Left renal cortex interstitium (tissue), 4 donors: Measurements from ENCODE around the gene CMTM2. TPM values are rescaled to one million over a fixed set of nuclear protein-coding genes. Genes with fewer than 3 reads are reported as not detected.
"Not testable (repeated sequence)": the region's sequence is repeated elsewhere in the genome, so short reads cannot be mapped to it uniquely, and the experiment has no call there.

Experiments used
- DNase-seq, 4 donors: peaks; one replicate each; pipeline ENCODE4 v3.0.0-alpha.2; 2013; ENCODE audit warnings: low read depth in 4 of 4, low spot score in 2 of 4, missing footprints in 1 of 4
- polyA plus RNA-seq, 4 donors: library from polyadenylated mRNA; unstranded; fragments of 120-200 nt; gene quantifications; one replicate each; pipeline ENCODE4 v1.2.1, GENCODE V29; 2013; ENCODE audit not compliant: insufficient read length in 4 of 4

The CMTM2 gene
- polyA plus RNA-seq, 4 donors: 0.31 to 1.5 (median 1.1) TPM; not detected in 1

DNA sequence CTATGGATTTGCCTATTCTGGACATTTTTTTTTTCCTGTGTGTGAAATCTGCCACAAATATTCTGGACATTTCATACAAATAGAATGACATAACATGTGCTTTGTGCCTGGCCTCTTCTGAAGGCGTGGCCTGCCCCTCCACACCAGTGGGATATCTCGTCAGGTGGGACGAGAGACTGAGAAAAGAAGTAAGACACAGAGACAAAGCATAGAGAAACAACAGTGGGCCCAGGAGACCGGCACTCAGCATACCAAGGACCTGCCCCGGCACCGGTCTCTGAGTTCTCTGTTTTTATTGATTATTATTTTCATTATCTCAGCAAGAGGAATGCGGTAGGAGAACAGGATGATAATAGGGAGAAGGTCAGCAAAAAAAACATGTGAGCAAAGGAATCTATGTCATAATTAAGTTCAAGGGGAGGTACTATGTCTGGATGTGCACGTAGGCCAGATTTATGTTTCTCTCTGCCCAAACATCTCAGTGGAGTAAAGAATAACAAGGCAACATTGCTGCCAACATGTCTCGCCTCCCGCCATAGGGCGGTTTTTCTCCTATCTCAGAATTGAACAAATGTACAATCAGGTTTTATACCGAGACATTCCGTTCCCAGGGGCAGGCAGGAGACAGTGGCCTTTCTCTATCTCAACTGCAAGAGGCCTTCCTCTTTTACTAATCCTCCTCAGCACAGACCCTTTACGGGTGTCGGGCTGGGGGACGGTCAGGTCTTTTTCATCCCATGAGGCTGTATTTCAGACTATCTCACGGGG lies 48.5 kb downstream of the CMTM2 start:
- not testable (repeated sequence) for DNase-seq

DNA sequence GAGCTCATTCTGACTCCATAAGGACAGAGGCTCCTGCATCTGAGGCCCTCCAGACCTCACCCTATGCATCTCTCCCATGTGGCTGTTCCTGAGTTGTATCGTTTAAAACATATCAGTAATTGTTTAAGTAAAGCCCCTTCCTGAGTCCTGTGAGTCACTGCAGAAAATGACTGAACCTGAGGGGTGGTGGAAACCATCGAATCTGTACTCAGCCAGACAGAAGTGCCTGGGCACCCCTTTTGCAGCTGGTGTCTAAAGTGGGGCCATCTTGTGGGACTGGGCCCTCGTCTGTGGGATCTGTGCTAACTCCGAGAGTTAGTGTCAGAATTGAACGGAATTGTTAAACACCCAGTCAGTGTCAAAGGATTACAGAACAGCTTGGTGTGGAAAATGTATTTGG lies 50.6 kb downstream of the CMTM2 start:
- DNase-seq: no peak

DNA sequence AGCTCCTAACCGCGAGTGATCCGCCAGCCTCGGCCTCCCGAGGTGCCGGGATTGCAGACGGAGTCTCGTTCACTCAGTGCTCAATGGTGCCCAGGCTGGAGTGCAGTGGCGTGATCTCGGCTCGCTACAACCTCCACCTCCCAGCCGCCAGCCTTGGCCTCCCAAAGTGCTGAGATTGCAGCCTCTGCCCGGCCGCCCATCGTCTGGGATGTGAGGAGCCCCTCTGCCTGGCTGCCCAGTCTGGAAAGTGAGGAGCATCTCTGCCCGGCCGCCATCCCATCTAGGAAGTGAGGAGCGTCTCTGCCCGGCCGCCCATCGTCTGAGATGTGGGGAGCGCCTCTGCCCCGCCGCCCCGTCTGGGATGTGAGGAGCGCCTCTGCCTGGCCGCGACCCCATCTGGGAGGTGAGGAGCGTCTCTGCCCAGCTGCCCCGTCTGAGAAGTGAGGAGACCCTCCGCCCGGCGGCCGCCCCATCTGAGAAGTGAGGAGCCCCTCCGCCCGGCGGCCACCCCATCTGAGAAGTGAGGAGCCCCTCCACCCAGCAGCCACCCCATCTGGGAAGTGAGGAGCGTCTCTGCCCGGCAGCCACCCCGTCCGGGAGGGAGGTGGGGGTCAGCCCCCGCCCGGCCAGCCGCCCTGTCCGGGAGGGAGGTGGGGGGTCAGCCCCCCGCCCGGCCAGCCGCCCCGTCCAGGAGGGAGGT lies 51.4 kb downstream of the CMTM2 start:
- DNase-seq: not testable (repeated sequence)

DNA sequence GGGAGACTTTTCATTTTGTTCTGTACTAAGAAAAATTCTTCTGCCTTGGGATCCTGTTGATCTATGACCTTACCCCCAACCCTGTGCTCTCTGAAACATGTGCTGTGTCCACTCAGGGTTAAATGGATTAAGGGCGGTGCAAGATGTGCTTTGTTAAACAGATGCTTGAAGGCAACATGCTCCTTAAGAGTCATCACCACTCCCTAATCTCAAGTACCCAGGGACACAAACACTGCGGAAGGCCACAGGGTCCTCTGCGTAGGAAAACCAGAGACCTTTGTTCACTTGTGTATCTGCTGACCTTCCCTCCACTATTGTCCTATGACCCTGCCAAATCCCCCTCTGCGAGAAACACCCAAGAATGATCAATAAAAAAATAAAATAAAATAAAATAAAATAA lies 52.3 kb downstream of the CMTM2 start:
- DNase-seq: not testable (repeated sequence)

DNA sequence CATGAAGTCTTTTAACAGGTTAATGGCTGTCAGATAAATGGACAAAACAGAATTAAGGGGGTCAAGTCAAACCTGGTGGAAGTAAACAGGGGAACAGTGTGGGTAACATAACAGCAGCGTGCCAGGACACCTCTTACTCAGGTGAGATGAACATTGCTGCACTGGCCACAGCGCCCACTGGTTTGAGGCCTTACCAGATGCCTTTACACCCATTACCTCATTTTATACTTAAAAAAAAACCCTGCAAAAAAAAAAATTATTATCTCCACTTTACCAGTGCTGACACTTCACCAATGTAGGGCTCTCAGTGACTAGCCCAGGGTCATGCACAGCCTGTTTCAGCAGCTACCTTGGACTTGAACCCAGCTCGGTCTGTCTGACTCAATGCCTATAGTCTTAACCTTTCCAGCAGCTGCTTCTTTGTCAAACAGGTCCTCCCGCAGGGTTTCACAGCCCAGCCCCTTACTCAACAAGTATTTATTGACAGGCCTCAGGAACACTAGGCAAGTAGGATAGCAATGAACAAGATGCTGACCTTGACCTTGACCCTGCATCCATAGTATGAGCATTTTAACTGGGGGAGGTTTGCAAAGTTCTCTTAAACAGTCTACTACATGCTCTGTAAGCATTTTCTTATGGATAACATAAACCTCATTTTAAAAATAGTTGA lies 55.4 kb downstream of the CMTM2 start:
- DNase-seq: no peak

DNA sequence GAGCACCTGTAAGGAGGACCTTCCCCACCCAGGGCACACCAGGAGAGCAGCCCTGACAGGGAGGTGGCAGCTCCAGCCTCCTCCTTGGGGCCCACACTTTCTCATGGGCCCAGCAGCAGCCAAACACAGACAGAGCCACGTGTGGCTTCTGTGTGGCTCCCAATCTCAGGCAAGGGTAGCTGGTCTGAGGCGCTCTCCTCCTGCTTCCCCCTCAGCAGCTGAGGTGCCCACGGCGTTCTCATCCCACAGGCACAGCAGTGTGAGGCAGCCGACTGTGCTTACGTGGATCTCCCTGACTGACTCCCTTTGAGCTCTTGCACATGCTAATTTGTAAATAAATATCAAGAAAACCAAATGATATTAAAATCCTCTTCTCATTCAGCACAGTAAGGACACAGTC lies 56.1 kb downstream of the CMTM2 start:
- DNase-seq: no peak

DNA sequence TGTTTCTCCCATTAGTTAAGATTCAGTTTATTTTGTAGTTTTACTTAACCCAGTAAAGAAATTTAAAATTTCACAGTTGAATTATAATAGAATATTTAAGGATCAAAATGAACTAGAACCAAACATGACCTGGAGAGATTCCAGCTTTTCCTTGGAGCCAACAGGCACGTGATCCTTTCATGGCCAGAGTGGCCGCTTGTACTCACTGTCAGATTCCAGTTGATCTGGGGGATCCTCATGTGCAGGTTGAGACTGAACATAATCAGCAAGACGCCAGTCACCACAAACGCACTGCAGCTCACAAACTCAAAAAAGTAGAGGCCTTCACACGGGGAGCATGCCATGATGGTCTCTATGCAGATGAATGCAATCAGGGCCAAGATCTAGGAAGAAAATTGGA lies 56.9 kb downstream of the CMTM2 start:
- no peak for DNase-seq

DNA sequence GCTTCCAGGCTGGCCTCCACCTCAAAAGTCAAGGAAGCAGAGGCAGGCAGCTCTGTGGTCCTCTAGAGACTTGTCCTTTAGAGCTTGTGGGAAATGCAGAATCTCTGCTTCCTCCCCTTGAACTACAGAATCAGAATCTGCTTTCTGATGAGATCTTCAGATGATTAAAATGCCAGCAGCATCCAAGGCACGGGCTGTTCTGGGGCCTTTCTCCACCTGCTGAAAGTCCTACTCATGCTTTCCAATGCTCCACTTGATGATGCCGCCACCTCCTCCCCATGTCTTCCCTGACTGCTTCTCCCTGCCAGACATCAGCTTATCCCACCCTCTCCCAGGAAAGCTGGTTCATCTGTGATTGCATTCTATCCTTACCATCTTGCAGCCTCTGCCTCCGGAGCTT lies 58.5 kb downstream of the CMTM2 start:
- DNase-seq: no peak

Other genes with a start within 250 kb of the CMTM2 start
- 10 to 100 TPM; 56.4 to 67.2 (median 62.0) TPM for gene CDH5, start 212.8 kb upstream of the CMTM2 start, polyA plus RNA-seq
- gene BEAN1, start 152.2 kb upstream of the CMTM2 start, polyA plus RNA-seq: 1 to 10 TPM in 2 of 4 donors, under 1 TPM in 2; 0.57 to 3.6 (median 1.9) TPM
- gene TK2, start 29.3 kb upstream of the CMTM2 start, polyA plus RNA-seq: 10 to 100 TPM; 32.4 to 42.8 (median 36.2) TPM
- 10 to 100 TPM; 35.2 to 41.7 (median 38.4) TPM for gene CKLF, start 26.9 kb upstream of the CMTM2 start, polyA plus RNA-seq
- 10 to 100 TPM in 1 of 4 donors, 1 to 10 TPM in 3; 4.9 to 12.0 (median 7.2) TPM for gene CMTM1, start 13.0 kb upstream of the CMTM2 start, polyA plus RNA-seq
- gene CMTM3, start 25.2 kb downstream of the CMTM2 start, polyA plus RNA-seq: 10 to 100 TPM; 59.5 to 91.3 (median 67.1) TPM
- 10 to 100 TPM; 63.0 to 69.7 (median 66.8) TPM for gene CMTM4, start 117.3 kb downstream of the CMTM2 start, polyA plus RNA-seq
- 100 to 1,000 TPM in 2 of 4 donors, 10 to 100 TPM in 2; 86.0 to 166 (median 128) TPM for gene DYNC1LI2, start 172.1 kb downstream of the CMTM2 start, polyA plus RNA-seq
- under 1 TPM in 2 of 4 donors, not detected in 2; 0.11 to 0.13 TPM for gene TERB1, start 222.1 kb downstream of the CMTM2 start, polyA plus RNA-seq